Hindlimb muscle (tissue), 1 donor: ENCODE results near the gene STRAP. TPM values are rescaled to one million over a fixed set of nuclear protein-coding genes. Genes with fewer than 3 reads are reported as not detected.
"Not testable (repeated sequence)": the region's sequence is repeated elsewhere in the genome, so short reads cannot be mapped to it uniquely, and the experiment has no call there.

ENCODE experiments used
- DNase-seq: peaks from one replicate; pipeline ENCODE4 v3.0.0-alpha.2; 2013
- polyA plus RNA-seq: library from polyadenylated mRNA; unstranded; fragments of 120-200 nt; gene quantifications from one replicate; pipeline ENCODE4 v1.2.1, GENCODE V29; 2013; ENCODE audit not compliant: insufficient read length

The STRAP gene
- polyA plus RNA-seq, 1 donor = 107 TPM

GRCh38 chr12:15874556-15875145 lies 7.5 kb upstream of the STRAP start:
- not testable (repeated sequence) for DNase-seq

DNA sequence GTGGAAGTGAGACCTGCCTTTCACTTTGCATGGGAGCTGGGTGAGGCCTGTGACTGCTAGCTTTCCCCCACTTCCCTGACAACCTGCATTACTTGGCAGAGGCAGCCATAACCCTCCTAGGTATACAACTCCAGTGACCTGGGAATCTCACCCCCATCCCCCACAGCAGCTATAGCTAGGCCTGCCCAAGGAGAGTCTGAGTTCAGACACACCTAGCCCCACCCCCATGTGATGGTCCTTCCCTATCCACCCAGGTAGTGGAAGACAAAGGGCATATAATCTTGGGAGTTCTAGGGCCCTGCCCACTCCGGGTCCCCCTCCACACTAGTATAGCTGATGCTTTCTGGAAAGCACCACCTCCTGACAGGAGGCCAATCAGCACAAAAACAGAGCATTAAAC lies 6.3 kb upstream of the STRAP start:
- DNase-seq = no peak

DNA sequence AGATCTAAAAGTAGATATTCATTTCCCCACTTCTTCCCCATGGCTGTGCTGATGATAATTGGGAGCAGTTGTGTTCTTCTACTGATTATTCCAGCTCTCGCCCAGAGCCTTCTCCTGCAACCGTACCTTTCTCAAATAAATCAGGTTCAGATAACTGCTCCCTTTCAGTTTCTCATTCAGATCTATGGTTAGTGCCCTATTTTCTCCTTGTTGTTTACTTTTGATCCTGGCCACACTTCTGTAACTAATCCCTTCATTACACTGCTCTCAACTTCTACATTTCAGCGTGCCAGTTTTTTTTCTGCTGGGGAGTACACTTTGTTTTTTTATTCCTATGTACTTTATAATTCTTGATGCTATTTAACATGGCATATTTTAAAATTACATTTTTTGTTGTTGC lies 2.8 kb upstream of the STRAP start:
- DNase-seq = no peak

- no peak for DNase-seq
Measured at GRCh38 chr12:15880721-15881120, 1.5 kb upstream of the STRAP start.

DNA sequence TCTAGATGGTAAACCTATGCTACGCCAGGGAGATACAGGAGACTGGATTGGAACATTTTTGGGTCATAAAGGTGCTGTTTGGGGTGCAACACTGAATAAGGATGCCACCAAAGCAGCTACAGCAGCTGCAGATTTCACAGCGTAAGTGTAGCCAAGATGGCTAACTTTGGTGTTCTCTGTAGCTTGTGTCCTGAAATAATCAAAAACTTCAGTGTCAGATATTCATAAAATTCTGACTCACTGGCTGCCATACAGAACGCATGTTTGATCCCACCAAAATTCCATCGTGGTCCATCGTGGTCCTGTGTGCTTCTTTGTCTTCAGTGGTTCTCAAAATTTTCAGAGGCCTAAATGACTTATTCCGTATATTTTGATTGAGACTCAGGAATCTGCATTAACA lies 1.3 kb downstream of the STRAP start:
- DNase-seq = no peak

DNA sequence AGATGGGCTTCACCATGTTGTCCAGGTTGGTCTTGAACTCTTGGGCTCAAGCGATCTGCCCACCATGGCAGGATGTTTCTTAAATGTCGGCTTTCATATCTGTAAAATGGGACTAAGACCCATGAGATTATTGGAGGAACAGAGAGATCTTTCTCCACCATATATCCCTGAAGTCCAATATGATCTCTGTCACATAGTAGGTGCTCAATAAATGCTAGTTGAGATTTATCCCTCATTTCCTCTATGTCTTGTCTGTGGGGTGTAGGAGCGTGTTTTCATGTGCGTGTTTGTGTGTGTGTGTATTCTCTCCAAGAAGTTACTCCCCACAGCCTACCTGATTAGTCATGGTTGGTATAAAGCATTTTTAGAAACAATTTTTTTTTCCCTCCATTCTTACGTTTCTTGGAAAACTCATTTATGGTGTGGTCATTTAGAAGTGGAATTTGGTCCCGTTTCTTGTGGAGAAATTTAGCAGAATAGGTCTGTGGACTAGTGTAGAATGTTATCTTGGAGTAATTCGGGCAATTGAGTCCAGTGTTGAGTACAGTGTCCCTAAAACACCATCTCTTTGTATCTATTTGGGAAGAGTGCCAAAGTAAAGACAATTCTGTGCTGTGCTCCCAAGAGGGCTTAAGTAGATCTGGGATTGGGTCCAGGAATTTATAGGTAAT lies 4.3 kb downstream of the STRAP start:
- DNase-seq = no peak

- no peak for DNase-seq
Measured at GRCh38 chr12:15887043-15887817, 5.0 kb downstream of the STRAP start.

GRCh38 chr12:15892645-15893259 lies 10.6 kb downstream of the STRAP start:
- no peak for DNase-seq

DNA sequence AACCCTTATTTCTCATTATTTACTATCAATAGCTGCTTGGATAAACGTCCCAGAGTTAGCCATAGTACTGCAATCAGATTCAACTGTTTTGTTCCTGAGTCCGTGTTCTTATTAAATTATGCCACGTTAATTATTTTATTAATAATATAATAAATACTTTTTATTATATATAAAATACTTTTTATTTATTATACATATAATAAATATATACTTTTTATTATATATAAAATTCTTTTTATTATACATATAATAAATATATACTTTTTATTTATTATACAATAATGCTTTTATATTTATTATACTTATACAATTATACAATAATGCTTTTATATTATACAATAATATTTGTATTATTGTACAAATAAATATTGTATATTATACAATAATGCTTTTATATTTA lies 11.1 kb downstream of the STRAP start:
- no peak for DNase-seq

DNA sequence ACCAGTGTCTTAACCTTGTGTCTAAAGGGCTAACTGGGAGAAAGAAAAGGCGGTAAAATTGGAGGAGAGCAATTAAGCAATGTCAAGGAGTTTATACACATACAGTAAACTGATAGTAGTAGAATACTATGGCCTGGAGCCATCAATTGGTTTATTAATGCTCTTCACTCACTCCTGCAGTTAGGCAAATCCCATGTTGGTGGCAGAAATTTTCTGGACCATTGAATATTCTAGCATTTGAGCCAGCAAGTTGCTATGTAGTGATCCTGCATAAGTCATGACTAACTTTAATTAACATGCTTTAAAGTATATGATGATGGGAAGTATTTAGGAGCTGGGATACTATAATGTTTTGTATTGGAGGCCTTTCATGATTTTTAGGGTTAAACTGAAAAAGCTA lies 14.7 kb downstream of the STRAP start:
- DNase-seq = no peak

- no peak for DNase-seq
Measured at GRCh38 chr12:15897433-15897832, 15.2 kb downstream of the STRAP start.

DNA sequence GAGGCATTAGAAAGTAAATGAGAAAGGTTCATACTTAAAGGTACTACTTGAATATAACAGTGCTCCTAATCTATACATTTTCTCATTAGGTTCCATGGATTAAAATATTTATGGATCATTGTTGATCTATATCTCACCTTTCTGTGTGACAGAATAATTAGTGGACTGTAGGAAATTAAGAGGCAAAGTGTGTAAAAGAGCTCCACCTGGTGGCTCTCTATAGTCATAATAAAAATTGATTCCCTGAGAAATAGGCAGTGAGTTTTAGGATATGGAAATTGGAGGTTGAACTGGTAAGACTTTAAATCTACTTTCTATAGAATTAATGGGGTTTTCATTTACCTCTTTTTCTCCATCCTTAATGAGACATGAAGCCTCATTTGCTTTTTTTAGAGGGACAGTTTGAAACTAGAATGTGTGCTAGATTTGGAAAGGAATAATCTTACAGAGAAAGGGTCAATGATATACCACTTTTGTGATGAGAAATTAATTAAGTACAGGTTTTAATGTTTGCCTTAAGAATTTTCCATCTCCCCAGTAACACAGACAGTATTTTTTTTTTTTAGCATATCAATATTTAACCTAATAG lies 17.2 kb downstream of the STRAP start:
- no peak for DNase-seq

- no peak for DNase-seq
Measured at GRCh38 chr12:15904378-15904920, 22.3 kb downstream of the STRAP start.

DNA sequence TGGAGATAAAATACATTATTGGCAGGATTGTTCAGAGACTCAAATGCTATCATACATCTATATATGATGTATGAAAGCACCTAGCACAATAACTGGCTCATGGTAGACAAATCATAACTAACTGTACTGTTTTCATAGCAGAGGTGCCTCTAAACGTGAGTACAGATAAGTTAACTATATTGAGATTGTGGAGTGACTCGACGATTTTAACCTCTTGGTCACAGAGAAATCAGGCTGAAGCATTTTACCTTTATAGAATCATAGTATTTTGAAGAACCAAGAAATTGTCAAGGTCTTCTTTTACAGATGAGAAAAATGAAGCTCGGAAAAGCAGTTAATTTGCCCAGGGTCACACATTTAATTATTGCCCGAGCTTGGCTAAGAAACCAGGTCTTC lies 28.3 kb downstream of the STRAP start:
- DNase-seq = no peak

DNA sequence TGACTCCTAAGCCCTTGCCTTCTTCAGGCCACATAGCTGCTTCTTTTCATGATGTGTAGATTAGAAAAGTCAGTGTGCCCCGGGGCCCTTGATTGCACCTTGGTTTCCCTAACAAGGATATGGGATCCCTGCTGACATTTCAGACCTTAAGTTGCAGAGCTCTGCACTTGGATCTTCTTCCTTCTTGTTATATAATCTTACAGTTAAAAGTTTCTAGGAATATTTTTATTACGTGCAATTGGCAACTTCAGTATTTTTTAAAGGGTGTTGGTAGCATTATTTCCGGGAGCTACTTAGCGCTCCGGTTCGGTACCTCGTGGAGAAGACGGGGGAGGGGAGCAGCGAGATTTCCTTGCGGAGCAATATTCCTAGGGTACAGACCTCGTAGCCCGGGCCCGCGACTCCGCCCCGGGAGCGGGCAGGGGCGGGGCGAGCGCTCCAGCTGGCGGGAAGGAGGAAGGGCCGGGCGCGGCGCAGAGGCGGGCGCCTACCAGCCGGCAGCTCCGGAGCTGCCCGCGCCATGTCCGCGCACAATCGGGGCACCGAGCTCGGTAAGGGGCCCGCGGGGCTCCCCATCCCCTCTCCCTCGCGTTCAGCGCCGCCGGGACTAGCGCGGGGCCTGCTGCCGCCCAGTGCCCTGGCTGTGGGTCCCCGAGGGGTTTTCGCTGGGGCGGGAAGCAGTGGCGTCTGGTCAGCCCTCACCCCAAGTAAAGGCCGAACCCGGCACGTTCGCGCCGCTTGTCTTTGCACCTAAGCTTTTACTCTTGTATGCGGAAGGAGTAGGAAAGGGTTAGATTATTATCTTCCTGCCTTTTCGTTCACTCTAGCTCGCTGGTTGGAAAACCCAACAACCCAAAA lies 28.9 kb downstream of the STRAP start, which contains the start of gene DERA:
Gene DERA (plus strand): TSS at position 469 of the 858 bp plus-strand sequence. CDS start 52 bp downstream, at position 521.
- DNase-seq = peak; percentile 82

DNA sequence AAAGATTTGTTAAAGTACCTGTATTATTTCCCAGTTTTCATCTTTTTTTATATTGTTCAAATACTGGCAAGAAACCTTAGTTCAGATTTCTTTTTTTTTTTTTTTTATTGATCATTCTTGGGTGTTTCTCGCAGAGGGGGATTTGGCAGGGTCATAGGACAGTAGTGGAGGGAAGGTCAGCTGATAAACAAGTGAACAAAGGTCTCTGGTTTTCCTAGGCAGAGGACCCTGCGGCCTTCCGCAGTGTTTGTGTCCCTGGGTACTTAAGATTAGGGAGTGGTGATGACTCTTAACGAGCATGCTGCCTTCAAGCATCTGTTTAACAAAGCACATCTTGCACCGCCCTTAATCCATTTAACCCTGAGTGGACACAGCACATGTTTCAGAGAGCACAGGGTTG lies 29.7 kb downstream of the STRAP start:
- not testable (repeated sequence) for DNase-seq

DNA sequence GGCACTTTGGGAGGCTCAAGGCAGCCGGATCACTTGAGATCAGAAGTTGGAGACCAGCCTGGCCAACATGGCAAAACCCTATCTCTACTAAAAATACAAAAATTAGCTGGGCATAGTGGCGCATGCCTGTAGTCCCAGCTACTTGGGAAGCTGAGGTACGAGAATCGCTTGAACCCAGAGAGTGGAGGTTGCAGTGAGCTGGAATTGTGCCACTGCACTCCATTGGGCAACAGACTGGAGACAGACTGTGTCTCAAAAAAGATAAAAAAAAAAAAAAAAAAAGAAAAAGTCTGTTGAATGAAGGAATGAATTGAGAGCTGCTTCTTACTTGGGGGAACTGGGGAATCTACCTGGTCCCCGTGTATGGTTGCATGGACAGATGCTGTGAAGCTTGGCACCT lies 31.9 kb downstream of the STRAP start:
- DNase-seq = not testable (repeated sequence)

GRCh38 chr12:15918066-15918465 lies 35.9 kb downstream of the STRAP start:
- no peak for DNase-seq

GRCh38 chr12:15919418-15919817 lies 37.2 kb downstream of the STRAP start:
- DNase-seq = peak; percentile 48

- no peak for DNase-seq
Measured at GRCh38 chr12:15924956-15925355, 42.8 kb downstream of the STRAP start.

GRCh38 chr12:15928346-15928745 lies 46.2 kb downstream of the STRAP start:
- no peak for DNase-seq
